Right hindlimb (tissue), 1 donor: Measurements from ENCODE around the gene C5orf34.
A peak's percentile ranks its signal among the peaks of the same experiment; 100 is the strongest.
"Not testable (repeated sequence)": the region's sequence is repeated elsewhere in the genome, so short reads cannot be mapped to it uniquely, and the experiment has no call there.

Source experiments
- DNase-seq: peaks from one replicate; pipeline ENCODE4 v3.0.0-alpha.2; 2018

C5orf34 gene

GRCh38 chr5:43514816-43515677 is at the start of gene C5orf34:
Gene C5orf34 (minus strand): TSS chr5:43515148. CDS start chr5:43509339, 5,809 bp downstream.
- peak; percentile 98 for DNase-seq

- DNase-seq: no peak
Observed at GRCh38 chr5:43564289-43564850, 49.4 kb upstream of the C5orf34 start.

- DNase-seq: no peak
Observed at GRCh38 chr5:43563321-43563720, 48.4 kb upstream of the C5orf34 start.

GRCh38 chr5:43561356-43561755 is 46.4 kb upstream of the C5orf34 start:
- no peak for DNase-seq

- no peak for DNase-seq
Observed at GRCh38 chr5:43560128-43560527, 45.2 kb upstream of the C5orf34 start.

GRCh38 chr5:43556857-43557542 is 42.1 kb upstream of the C5orf34 start, which contains the start of gene PAIP1:
Gene PAIP1 (minus strand): TSS chr5:43557077. CDS start chr5:43556846, 231 bp downstream.
- peak; percentile 93 for DNase-seq

GRCh38 chr5:43556607-43556856 is 41.6 kb upstream of the C5orf34 start:
- DNase-seq: not testable (repeated sequence)

- DNase-seq: peak; percentile 66
Observed at GRCh38 chr5:43555895-43556606, 41.1 kb upstream of the C5orf34 start.

- no peak for DNase-seq
Observed at GRCh38 chr5:43554497-43554896, 39.5 kb upstream of the C5orf34 start.

- DNase-seq: no peak
Observed at GRCh38 chr5:43553381-43553780, 38.4 kb upstream of the C5orf34 start.

- no peak for DNase-seq
Observed at GRCh38 chr5:43551731-43552130, 36.8 kb upstream of the C5orf34 start.

GRCh38 chr5:43549272-43549671 is 34.3 kb upstream of the C5orf34 start:
- DNase-seq: not testable (repeated sequence)

- no peak for DNase-seq
Observed at GRCh38 chr5:43548358-43548757, 33.4 kb upstream of the C5orf34 start.

GRCh38 chr5:43547532-43547931 is 32.6 kb upstream of the C5orf34 start:
- DNase-seq: no peak

GRCh38 chr5:43543434-43543833 is 28.5 kb upstream of the C5orf34 start:
- no peak for DNase-seq

GRCh38 chr5:43540746-43541145 is 25.8 kb upstream of the C5orf34 start:
- DNase-seq: no peak

GRCh38 chr5:43536972-43537371 is 22.0 kb upstream of the C5orf34 start:
- DNase-seq: no peak

- DNase-seq: no peak
Observed at GRCh38 chr5:43533646-43534045, 18.7 kb upstream of the C5orf34 start.

GRCh38 chr5:43530648-43531047 is 15.7 kb upstream of the C5orf34 start:
- DNase-seq: no peak

- DNase-seq: no peak
Observed at GRCh38 chr5:43523662-43524072, 8.7 kb upstream of the C5orf34 start.

GRCh38 chr5:43520615-43521014 is 5.7 kb upstream of the C5orf34 start:
- no peak for DNase-seq

- DNase-seq: no peak
Observed at GRCh38 chr5:43515678-43516048, 715 bp upstream of the C5orf34 start.

- DNase-seq: no peak
Observed at GRCh38 chr5:43514471-43514815, 505 bp downstream of the C5orf34 start.

- DNase-seq: no peak
Observed at GRCh38 chr5:43514025-43514424, 923 bp downstream of the C5orf34 start.
